ENCODE results near the gene TMTC3. TPM values are rescaled to one million over a fixed set of nuclear protein-coding genes. Genes with fewer than 3 reads are reported as not detected.

The TMTC3 gene
- total RNA-seq, 1 experiment from 2014 or later: 16.9 TPM

GRCh38 chr12:88150063-88150462, 8.0 kb downstream of the TMTC3 start:
- in situ Hi-C loops (cut with HindIII; ENCODE audit: low pct_unique_long_range_greater_than_20kb, low sequenced_read_pairs): no loop called here

DNA sequence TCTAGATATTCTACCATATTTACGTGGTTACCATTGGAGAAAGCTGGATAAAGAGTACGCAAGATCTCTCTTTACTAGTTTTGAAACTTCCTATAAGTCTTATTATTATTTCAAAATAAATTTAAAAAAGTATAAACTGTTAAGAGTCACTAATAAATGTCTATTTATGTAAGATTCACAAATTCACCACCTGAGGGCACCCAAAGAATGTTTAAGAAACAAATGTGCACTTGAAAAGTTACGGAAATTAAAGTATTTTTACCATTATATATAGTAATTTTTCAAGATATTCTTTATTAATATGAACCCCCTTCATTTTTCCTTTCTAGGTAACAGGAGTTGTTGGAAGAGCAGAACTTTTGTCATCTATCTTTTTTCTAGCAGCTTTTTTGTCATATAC, 11.9 kb downstream of the TMTC3 start:
- peak; percentile 49 for DNase-seq (ENCODE audit: low read depth, low spot score)
- in situ Hi-C loops (cut with HindIII; ENCODE audit: low pct_unique_long_range_greater_than_20kb, low sequenced_read_pairs): no loop called here

More at GRCh38 chr12:88150063-88150462, 8.0 kb downstream of the TMTC3 start:
- no peak for DNase-seq (ENCODE audit: low read depth, low spot score)

GRCh38 chr12:88156075-88156654, 14.1 kb downstream of the TMTC3 start:
- in situ Hi-C loops (cut with HindIII; ENCODE audit: low pct_unique_long_range_greater_than_20kb, low sequenced_read_pairs): no loop called here
- no peak for DNase-seq (ENCODE audit: low read depth, low spot score)

DNA sequence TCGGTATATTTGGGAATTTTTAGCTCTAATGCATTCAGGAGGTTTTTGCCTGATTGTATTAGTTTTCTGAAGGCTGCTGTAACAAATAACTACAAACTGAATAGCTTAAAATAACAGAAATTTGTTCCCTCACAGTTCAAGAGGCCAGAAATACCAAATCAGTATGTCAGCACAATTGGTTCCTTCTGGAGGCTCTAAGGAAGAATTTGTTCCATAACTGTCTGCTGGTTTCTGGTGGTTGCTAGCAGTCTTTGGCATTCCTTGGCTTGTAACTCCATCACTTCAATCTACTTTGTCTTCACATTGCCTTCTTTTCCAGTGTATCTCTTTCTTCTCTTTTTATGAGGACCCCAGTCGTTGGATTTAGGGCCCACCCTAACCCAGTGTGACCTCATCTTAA, 21.3 kb downstream of the TMTC3 start:
- in situ Hi-C loops (cut with HindIII; ENCODE audit: low pct_unique_long_range_greater_than_20kb, low sequenced_read_pairs): no loop called here
- no peak for DNase-seq (ENCODE audit: low read depth, low spot score)

DNA sequence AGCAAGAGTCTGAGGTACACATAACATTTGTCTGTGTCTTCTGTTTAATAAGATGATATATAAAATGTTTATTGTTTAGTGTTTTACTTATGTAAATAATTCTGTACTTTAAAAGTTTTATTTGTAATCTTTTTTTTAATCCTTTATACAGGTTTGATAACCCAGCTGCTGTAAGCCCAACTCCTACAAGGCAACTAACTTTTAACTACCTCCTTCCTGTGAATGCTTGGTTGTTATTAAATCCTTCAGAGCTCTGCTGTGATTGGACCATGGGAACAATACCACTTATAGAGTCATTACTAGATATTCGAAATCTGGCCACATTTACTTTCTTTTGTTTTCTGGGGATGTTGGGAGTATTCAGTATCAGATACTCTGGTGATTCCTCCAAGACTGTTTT, 24.1 kb downstream of the TMTC3 start:
- no peak for DNase-seq (ENCODE audit: low read depth, low spot score)
- in situ Hi-C loops (cut with HindIII; ENCODE audit: low pct_unique_long_range_greater_than_20kb, low sequenced_read_pairs): no loop called here

DNA sequence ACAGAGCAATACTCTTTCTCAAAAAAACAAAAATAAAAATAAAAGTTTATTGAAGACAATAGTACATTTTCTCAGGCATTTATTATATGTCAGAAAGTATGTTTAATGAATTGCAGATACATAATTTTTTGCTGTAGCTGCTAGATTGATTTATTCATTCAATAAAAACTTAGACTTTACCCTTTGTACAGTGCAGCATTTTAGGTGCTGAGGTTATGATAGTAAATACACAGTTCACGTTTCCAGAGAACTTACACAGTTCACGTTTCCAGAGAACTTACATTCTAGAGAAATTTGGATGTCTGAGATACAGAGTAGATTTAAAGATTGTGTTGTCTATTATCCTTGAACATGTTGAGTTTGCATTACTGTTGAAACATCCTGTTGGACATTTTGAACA, 25.3 kb downstream of the TMTC3 start:
- in situ Hi-C loops (cut with HindIII; ENCODE audit: low pct_unique_long_range_greater_than_20kb, low sequenced_read_pairs): no loop called here
- DNase-seq (ENCODE audit: low read depth, low spot score): no peak

DNA sequence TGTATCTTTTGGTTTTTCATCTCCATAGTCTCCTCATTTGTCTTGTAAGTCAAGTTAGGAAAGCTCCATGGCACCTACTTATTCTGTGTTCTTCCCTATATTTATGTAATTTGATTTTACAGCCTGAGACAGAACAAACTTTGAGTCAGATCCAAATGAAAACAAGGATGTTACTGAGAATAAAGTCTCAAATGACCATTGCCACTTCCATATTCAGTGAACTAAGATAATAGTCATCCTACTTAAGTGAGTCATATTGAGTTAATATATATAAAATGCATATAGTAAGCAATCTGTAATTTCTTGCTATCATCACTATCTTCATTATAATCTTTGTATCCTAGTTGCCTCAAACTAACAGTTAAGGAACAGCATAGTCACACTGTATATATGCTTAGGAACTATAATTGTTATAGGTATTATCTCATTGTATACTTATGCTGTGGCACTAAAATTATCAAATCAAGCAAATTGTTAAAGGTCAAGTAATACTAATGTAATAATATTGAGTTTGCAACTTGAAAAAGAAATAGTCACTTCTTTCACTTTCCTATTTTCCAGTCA, 30.8 kb downstream of the TMTC3 start:
- DNase-seq (ENCODE audit: low read depth, low spot score): no peak
- in situ Hi-C loops (cut with HindIII; ENCODE audit: low pct_unique_long_range_greater_than_20kb, low sequenced_read_pairs): no loop called here

GRCh38 chr12:88175544-88175943, 33.4 kb downstream of the TMTC3 start:
- in situ Hi-C loops (cut with HindIII; ENCODE audit: low pct_unique_long_range_greater_than_20kb, low sequenced_read_pairs): no loop called here
- DNase-seq (ENCODE audit: low read depth, low spot score): no peak

DNA sequence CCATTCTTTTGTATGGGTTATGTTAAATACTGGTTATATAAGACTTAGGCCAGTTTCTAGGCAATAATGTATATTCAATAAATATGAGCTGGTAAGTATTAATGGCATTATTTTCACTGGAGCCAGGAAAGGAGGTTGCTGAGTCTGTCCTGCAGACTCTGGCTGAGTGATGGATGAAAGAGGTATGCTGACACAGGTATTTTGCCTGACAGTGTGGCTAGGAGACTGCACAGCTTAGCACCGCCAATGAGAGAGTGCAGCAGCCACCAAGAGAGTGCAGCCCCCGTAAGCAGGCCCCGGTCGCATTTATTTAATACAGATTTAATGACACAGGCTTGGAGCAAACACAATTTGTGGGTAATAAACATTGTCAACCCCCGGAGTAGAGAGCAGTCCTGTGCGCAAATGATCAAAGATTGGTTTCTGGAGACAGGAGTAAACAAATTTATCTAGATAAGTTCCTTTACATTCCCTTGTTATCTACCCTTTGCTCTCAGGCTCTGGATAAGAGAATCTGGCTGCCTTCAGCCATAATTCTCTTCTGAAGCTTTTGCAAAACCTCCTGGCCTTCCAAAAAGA, 37.4 kb downstream of the TMTC3 start:
- in situ Hi-C loops (cut with HindIII; ENCODE audit: low pct_unique_long_range_greater_than_20kb, low sequenced_read_pairs): no loop called here

DNA sequence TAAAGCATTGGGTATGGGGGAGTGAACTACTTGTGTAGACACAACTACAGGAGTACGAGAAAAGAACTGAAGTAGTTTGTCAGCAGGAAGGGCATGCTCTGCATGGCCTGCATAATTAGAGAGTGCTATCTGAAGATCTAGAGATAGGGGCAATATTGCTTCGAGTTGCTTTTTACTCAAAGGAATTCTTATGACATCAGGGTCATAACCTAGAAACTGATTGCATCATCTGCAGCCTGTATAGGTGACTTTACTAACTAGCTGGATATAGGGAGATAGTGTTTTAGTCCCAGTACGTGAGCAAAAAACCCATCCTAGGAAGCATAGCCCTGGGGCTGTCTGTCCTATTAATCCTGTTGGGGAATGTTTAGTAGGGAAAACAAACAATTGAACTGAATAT, 39.8 kb downstream of the TMTC3 start:
- DNase-seq (ENCODE audit: low read depth, low spot score): no peak

More for the DNA sequence above, 37.4 kb downstream of the TMTC3 start:
- no peak for DNase-seq (ENCODE audit: low read depth, low spot score)

GRCh38 chr12:88182416-88182815, 40.3 kb downstream of the TMTC3 start:
- no peak for DNase-seq (ENCODE audit: low read depth, low spot score)
- in situ Hi-C loops (cut with HindIII; ENCODE audit: low pct_unique_long_range_greater_than_20kb, low sequenced_read_pairs): no loop called here

More for the DNA sequence above, 39.8 kb downstream of the TMTC3 start:
- in situ Hi-C loops (cut with HindIII; ENCODE audit: low pct_unique_long_range_greater_than_20kb, low sequenced_read_pairs): no loop called here

DNA sequence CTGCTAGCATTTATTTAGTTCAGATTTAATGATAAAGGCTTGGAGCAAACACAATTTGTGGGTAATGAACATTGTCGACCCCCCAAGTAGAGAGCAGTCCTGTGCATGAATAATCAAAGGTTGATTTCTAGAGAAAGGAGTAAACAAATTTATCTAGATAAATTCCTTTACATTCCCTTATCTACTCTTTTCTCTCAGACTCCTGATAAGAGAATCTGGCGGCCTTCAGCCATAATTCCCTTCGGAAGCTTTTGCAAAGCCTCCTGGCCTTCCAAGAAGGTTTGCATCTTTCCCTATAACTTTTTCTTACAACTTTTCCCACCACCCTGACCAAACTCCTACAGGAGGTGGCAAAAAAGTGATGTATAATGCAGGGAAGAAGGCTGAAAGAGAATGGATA, 42.1 kb downstream of the TMTC3 start:
- in situ Hi-C loops (cut with HindIII; ENCODE audit: low pct_unique_long_range_greater_than_20kb, low sequenced_read_pairs): no loop called here
- DNase-seq (ENCODE audit: low read depth, low spot score): no peak

- no peak for DNase-seq (ENCODE audit: low read depth, low spot score)
- in situ Hi-C loops (cut with HindIII; ENCODE audit: low pct_unique_long_range_greater_than_20kb, low sequenced_read_pairs): no loop called here
Observed at GRCh38 chr12:88185279-88185678, 43.2 kb downstream of the TMTC3 start.

- in situ Hi-C loops (cut with HindIII; ENCODE audit: low pct_unique_long_range_greater_than_20kb, low sequenced_read_pairs): no loop called here
Observed at GRCh38 chr12:88185988-88186387, 43.9 kb downstream of the TMTC3 start.

DNA sequence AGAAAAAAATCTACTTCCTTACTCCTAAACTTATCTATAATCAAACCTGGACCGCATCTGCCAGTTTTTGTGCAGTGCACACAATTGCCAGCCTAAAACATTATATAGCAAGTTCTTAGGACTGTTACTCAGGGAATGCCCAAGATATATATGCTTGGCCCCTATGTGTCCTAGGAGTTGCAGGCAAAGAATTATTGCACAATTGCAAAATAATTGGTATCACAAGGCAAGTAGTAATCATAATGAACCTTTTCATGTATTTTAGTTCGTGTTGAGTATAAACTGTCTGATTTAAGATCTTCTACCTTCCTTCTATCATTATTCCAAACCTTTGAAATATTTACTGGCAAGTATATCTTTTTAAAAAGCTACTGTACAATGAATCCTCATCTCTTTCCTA, 45.5 kb downstream of the TMTC3 start:
- DNase-seq (ENCODE audit: low read depth, low spot score): no peak
- in situ Hi-C loops (cut with HindIII; ENCODE audit: low pct_unique_long_range_greater_than_20kb, low sequenced_read_pairs): no loop called here

More at GRCh38 chr12:88185988-88186387, 43.9 kb downstream of the TMTC3 start:
- DNase-seq (ENCODE audit: low read depth, low spot score): peak; percentile 24

DNA sequence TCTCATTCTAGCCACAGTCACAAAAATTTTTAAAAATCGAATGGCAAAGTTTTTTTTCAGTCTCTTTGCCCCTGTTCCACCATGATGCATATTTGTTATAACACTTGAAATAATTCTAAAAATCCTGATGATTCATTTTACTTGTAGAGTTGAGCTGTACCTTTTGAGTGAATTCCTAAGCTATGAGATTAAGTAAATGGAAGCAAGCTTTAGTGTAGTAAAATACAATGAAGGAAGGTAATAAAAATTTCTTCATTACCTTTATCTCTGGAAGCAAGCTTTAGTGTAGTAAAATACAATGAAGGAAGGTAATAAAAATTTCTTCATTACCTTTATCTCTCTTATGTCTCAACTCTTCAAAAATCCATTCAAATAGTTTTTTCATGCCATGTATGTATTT, 46.1 kb downstream of the TMTC3 start:
- DNase-seq (ENCODE audit: low read depth, low spot score): no peak
- in situ Hi-C loops (cut with HindIII; ENCODE audit: low pct_unique_long_range_greater_than_20kb, low sequenced_read_pairs): no loop called here

DNA sequence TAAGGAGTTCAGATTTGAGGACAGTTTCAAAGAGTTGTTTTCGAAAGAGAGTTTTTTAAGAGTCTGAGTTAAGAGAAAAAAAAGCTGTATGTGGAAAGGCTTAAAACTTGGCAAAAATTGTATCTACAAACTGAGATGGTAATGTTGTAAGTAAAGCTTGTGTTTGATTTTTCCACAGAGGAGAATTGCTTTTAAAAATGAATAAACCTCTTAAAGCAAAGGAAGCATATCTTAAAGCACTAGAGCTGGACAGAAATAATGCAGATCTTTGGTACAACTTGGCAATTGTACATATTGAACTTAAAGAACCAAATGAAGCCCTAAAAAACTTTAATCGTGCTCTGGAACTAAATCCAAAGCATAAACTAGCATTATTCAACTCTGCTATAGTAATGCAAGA, 50.3 kb downstream of the TMTC3 start:
- in situ Hi-C loops (cut with HindIII; ENCODE audit: low pct_unique_long_range_greater_than_20kb, low sequenced_read_pairs): no loop called here
- DNase-seq (ENCODE audit: low read depth, low spot score): no peak

DNA sequence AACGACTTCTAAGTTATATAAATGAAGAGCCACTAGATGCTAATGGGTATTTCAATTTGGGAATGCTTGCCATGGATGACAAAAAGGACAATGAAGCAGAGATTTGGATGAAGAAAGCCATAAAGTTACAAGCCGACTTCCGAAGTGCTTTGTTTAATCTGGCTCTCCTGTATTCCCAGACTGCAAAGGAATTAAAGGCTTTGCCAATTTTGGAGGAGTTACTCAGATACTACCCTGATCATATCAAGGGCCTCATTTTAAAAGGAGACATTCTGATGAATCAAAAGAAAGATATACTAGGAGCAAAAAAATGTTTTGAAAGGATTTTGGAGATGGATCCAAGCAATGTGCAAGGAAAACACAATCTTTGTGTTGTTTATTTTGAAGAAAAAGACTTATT, 52.8 kb downstream of the TMTC3 start:
- in situ Hi-C loops (cut with HindIII; ENCODE audit: low pct_unique_long_range_greater_than_20kb, low sequenced_read_pairs): no loop called here
- DNase-seq (ENCODE audit: low read depth, low spot score): no peak

GRCh38 chr12:88200029-88200428, 57.9 kb downstream of the TMTC3 start:
- in situ Hi-C loops (cut with HindIII; ENCODE audit: low pct_unique_long_range_greater_than_20kb, low sequenced_read_pairs): no loop called here
- no peak for DNase-seq (ENCODE audit: low read depth, low spot score)
